ENCODE results near the gene DDX23. TPM values are rescaled to one million over a fixed set of nuclear protein-coding genes. Genes with fewer than 3 reads are reported as not detected.

DDX23 gene
- polyA plus RNA-seq, 1 donor (not counting 4 experiments of a cell fraction or from before 2014, with no cell fraction given) = 57.8 TPM

- no peak for DNase-seq (ENCODE audit: low read depth, low spot score)
- H4K20me1 ChIP-seq (ENCODE audit: control insufficient read depth, extremely low read depth, insufficient read depth, low read length) = peaks cover 7% of the 10 kb centered on the region
- H3K27ac ChIP-seq (ENCODE audit: control insufficient read depth, insufficient read depth, low read length) = no peak overlapping the region
- H3K4me2 ChIP-seq (ENCODE audit: control insufficient read depth, extremely low read depth, insufficient read depth, low read depth, low read length) = no peak overlapping the region
- peaks cover 2% of the 10 kb centered on the region for H3K9me1 ChIP-seq (ENCODE audit: control insufficient read depth, extremely low read depth, insufficient read depth, low read length)
- no peak overlapping the region for H3K9ac ChIP-seq (ENCODE audit: control insufficient read depth, extremely low read depth, insufficient read depth, low read length)
- dilution Hi-C loops (cut with MboI; ENCODE audit: extremely low pct_ligation_motif_present, low sequenced_read_pairs) = no loop called here
- peaks cover 13 to 18% of the 10 kb centered on the region in 2 experiments for H3K36me3 ChIP-seq (ENCODE audit: control insufficient read depth in 2 of 2, extremely low read depth in 1 of 2, insufficient read depth in 2 of 2, low read length in 2 of 2)
- H3K27me3 ChIP-seq (ENCODE audit: control insufficient read depth, extremely low read depth, insufficient read depth, low read length) = no peaks in the 10 kb centered on the region
- peaks cover 5% of the 10 kb centered on the region for H3K4me1 ChIP-seq (ENCODE audit: control insufficient read depth, extremely low read depth, insufficient read depth, low read length)
- TF ChIP-seq CTCF (optimal IDR thresholded peaks at IDR 0.05 in 1 of 3, IDR thresholded peaks at IDR 0.05 in 1 of 3, conservative IDR thresholded peaks at IDR 0.05 in 1 of 3; ENCODE audit: extremely low read depth in 1 of 3, insufficient read depth in 2 of 3, low read length in 3 of 3) = no peak
- no peak for TF ChIP-seq EZH2 (IDR thresholded peaks at IDR 0.05; ENCODE audit: low read length)
- H3K79me2 ChIP-seq (ENCODE audit: control insufficient read depth, insufficient read depth, low read length) = no peaks in the 10 kb centered on the region
- H3K4me3 ChIP-seq (ENCODE audit: control insufficient read depth in 2 of 3, extremely low read depth in 1 of 3, insufficient read depth in 2 of 3, low read depth in 1 of 3, low read length in 3 of 3) = no peak overlapping the region
- FAIRE-seq = no peak
- no peaks in the 10 kb centered on the region for H3K9me3 ChIP-seq (ENCODE audit: control insufficient read depth, low read depth, low read length)
- H2AFZ ChIP-seq (ENCODE audit: control insufficient read depth, low read length) = no peak overlapping the region
Measured at GRCh38 chr12:48824905-48825304, 27.1 kb downstream of the DDX23 start.

- dilution Hi-C loops (cut with MboI; ENCODE audit: extremely low pct_ligation_motif_present, low sequenced_read_pairs) = no loop called here
- no peak overlapping the region for H3K9ac ChIP-seq (ENCODE audit: control insufficient read depth, extremely low read depth, insufficient read depth, low read length)
- TF ChIP-seq EZH2 (IDR thresholded peaks at IDR 0.05; ENCODE audit: low read length) = no peak
- no peak for TF ChIP-seq CTCF (optimal IDR thresholded peaks at IDR 0.05 in 1 of 3, IDR thresholded peaks at IDR 0.05 in 1 of 3, conservative IDR thresholded peaks at IDR 0.05 in 1 of 3; ENCODE audit: extremely low read depth in 1 of 3, insufficient read depth in 2 of 3, low read length in 3 of 3)
- no peak for FAIRE-seq
- peaks cover 5% of the 10 kb centered on the region for H3K4me1 ChIP-seq (ENCODE audit: control insufficient read depth, extremely low read depth, insufficient read depth, low read length)
- H3K4me3 ChIP-seq (ENCODE audit: control insufficient read depth in 2 of 3, extremely low read depth in 1 of 3, insufficient read depth in 2 of 3, low read depth in 1 of 3, low read length in 3 of 3) = no peak overlapping the region
- no peak overlapping the region for H3K27ac ChIP-seq (ENCODE audit: control insufficient read depth, insufficient read depth, low read length)
- no peaks in the 10 kb centered on the region for H3K9me3 ChIP-seq (ENCODE audit: control insufficient read depth, low read depth, low read length)
- peaks cover 10 to 11% of the 10 kb centered on the region in 2 experiments for H3K36me3 ChIP-seq (ENCODE audit: control insufficient read depth in 2 of 2, extremely low read depth in 1 of 2, insufficient read depth in 2 of 2, low read length in 2 of 2)
- H3K4me2 ChIP-seq (ENCODE audit: control insufficient read depth, extremely low read depth, insufficient read depth, low read depth, low read length) = no peak overlapping the region
- no peaks in the 10 kb centered on the region for H3K27me3 ChIP-seq (ENCODE audit: control insufficient read depth, extremely low read depth, insufficient read depth, low read length)
- no peak for DNase-seq (ENCODE audit: low read depth, low spot score)
- H3K9me1 ChIP-seq (ENCODE audit: control insufficient read depth, extremely low read depth, insufficient read depth, low read length) = peaks cover 2% of the 10 kb centered on the region
- H3K79me2 ChIP-seq (ENCODE audit: control insufficient read depth, insufficient read depth, low read length) = no peaks in the 10 kb centered on the region
- no peak overlapping the region for H2AFZ ChIP-seq (ENCODE audit: control insufficient read depth, low read length)
- H4K20me1 ChIP-seq (ENCODE audit: control insufficient read depth, extremely low read depth, insufficient read depth, low read length) = peaks cover 3% of the 10 kb centered on the region
Measured at GRCh38 chr12:48824112-48824511, 27.9 kb downstream of the DDX23 start.
